IMR-90 (cell line): ENCODE results near the gene TUBGCP6. TPM values are rescaled to one million over a fixed set of nuclear protein-coding genes. Genes with fewer than 3 reads are reported as not detected.
A peak's percentile ranks its signal among the peaks of the same experiment; 100 is the strongest.

Source experiments
- ATAC-seq: fragments of 200-7000 bp; cut with Tn5 transposase; 2 replicates; pipeline ENCODE4 v1.9.1; 2020; ENCODE audit warnings: low read depth, mild to moderate bottlenecking, moderate library complexity
- BruUV-seq: library from RNA; stranded (reverse); fragments of 400-500 nt; replicated peaks from 2 replicates; lab custom pipeline; 2021; lab: Mats Ljungman, UMichigan
- CTCF ChIA-PET: fragments of 300-600 bp; formaldehyde crosslinking; extraction: SDS; loops from one replicate; lab custom pipeline; 2021; ENCODE audit warnings: antibody characterized with exemption; lab: Yijun Ruan, JAX
- POLR2A ChIA-PET: fragments of 300-600 bp; sonication (Branson Sonifier 250); formaldehyde crosslinking; loops from one replicate; lab custom pipeline; 2022; ENCODE audit warnings: antibody characterized with exemption; ENCODE audit not compliant: unreplicated experiment; lab: Charles Lee
- DNase-seq: peaks from one replicate; pipeline ENCODE4 v3.0.0; 2013
- H2AFZ ChIP-seq: replicated peaks from 2 replicates; pipeline ENCODE3; 2013; ENCODE audit warnings: low read length, mild to moderate bottlenecking; ENCODE audit not compliant: poor library complexity
- H2AK5ac ChIP-seq: 2 replicates; pipeline ENCODE4 v1.6.1; 2013; ENCODE audit warnings: low read depth, low read length, inconsistent platforms
- H2AK9ac ChIP-seq: replicated peaks from 2 replicates; pipeline ENCODE3; 2013; ENCODE audit warnings: mild to moderate bottlenecking, low read depth, low read length, moderate library complexity; ENCODE audit not compliant: poor library complexity
- H2BK120ac ChIP-seq: 2 replicates; pipeline ENCODE4 v1.6.1; 2013; ENCODE audit warnings: low read depth, low read length, inconsistent platforms
- H2BK15ac ChIP-seq: 3 replicates; pipeline ENCODE4 v1.6.1; 2013; ENCODE audit warnings: low read depth, low read length, inconsistent platforms
- H2BK20ac ChIP-seq: 2 replicates; pipeline ENCODE4 v1.6.1; 2013; ENCODE audit warnings: low read depth, mild to moderate bottlenecking, inconsistent platforms, low read length, moderate library complexity
- H2BK5ac ChIP-seq: 2 replicates; pipeline ENCODE4 v1.6.1; 2013; ENCODE audit warnings: mild to moderate bottlenecking, low read depth, low read length, inconsistent platforms; ENCODE audit not compliant: poor library complexity, severe bottlenecking
- H3K14ac ChIP-seq: replicated peaks from 2 replicates; pipeline ENCODE4 v1.6.1; 2013; ENCODE audit warnings: low read depth, low read length, inconsistent platforms
- H3K18ac ChIP-seq: 2 replicates; pipeline ENCODE4 v1.6.1; 2013; ENCODE audit warnings: low read depth, low read length, control low read depth
- H3K23ac ChIP-seq: 2 replicates; pipeline ENCODE4 v1.6.1; 2013; ENCODE audit warnings: low read depth, low read length, inconsistent platforms
- H3K27ac ChIP-seq: 2 replicates; pipeline ENCODE4 v1.5.1; 2013; ENCODE audit warnings: mild to moderate bottlenecking, control low read depth, low read length; ENCODE audit not compliant: insufficient read depth
- H3K27me3 ChIP-seq: 2 replicates; pipeline ENCODE4 v1.6.1; 2013; ENCODE audit warnings: low read length; ENCODE audit not compliant: control insufficient read depth, insufficient read depth
- H3K36me3 ChIP-seq: 2 replicates; pipeline ENCODE4 v1.6.1; 2013; ENCODE audit warnings: low read length, mixed read lengths; ENCODE audit not compliant: control insufficient read depth, insufficient read depth
- H3K4ac ChIP-seq: 2 replicates; pipeline ENCODE4 v1.6.1; 2013; ENCODE audit warnings: low read depth, low read length, inconsistent platforms
- H3K4me1 ChIP-seq: 2 replicates; pipeline ENCODE4 v1.6.1; 2013; ENCODE audit warnings: low read length, mixed read lengths; ENCODE audit not compliant: control insufficient read depth, insufficient read depth
- H3K4me2 ChIP-seq: 2 replicates; pipeline ENCODE4 v1.6.1; 2013; ENCODE audit warnings: low read depth, mild to moderate bottlenecking, control low read depth, low read length, moderate library complexity
- H3K4me3 ChIP-seq: 2 replicates; pipeline ENCODE4 v1.5.1; 2013; ENCODE audit warnings: low read depth, mild to moderate bottlenecking, control low read depth, low read length, moderate library complexity; ENCODE audit not compliant: insufficient read depth
- H3K56ac ChIP-seq: 2 replicates; pipeline ENCODE4 v1.6.1; 2013; ENCODE audit warnings: low read length, inconsistent platforms; ENCODE audit not compliant: insufficient read depth; ENCODE audit errors: extremely low read depth
- H3K79me1 ChIP-seq, 2 experiments: 2 replicates each; pipeline ENCODE4 v1.6.1; 2013; ENCODE audit warnings: low read length in 2 of 2, inconsistent platforms in 1 of 2, low read depth in 1 of 2
- H3K9ac ChIP-seq: 2 replicates; pipeline ENCODE4 v1.6.1; 2013; ENCODE audit warnings: low read depth, low read length, control low read depth
- H3K9me1 ChIP-seq: 2 replicates; pipeline ENCODE4 v1.6.1; 2013; ENCODE audit warnings: low read length, inconsistent platforms; ENCODE audit not compliant: insufficient read depth
- H3K9me3 ChIP-seq: 2 replicates; pipeline ENCODE4 v1.6.1; 2013; ENCODE audit warnings: low read length; ENCODE audit not compliant: control insufficient read depth, insufficient read depth
- H4K20me1 ChIP-seq: 2 replicates; pipeline ENCODE4 v1.6.1; 2013; ENCODE audit warnings: low read length, inconsistent platforms; ENCODE audit not compliant: insufficient read depth
- H4K5ac ChIP-seq: 2 replicates; pipeline ENCODE4 v1.6.1; 2013; ENCODE audit warnings: mild to moderate bottlenecking, low read depth, low read length, control low read depth
- H4K8ac ChIP-seq, 2 experiments: 2 replicates each; pipeline ENCODE4 v1.6.1; 2013; ENCODE audit warnings: low read depth in 2 of 2, low read length in 2 of 2, control low read depth in 1 of 2, inconsistent platforms in 1 of 2
- H4K91ac ChIP-seq: 2 replicates; pipeline ENCODE4 v1.6.1; 2013; ENCODE audit warnings: low read depth, low read length, inconsistent platforms; ENCODE audit not compliant: insufficient read depth
- BHLHE40 ChIP-seq: fragments of 150-350 bp; IDR thresholded peaks from 2 replicates; pipeline ENCODE4 v1.6.1; 2016; ENCODE audit warnings: mild to moderate bottlenecking, low read depth, low read length
- CEBPB ChIP-seq: IDR thresholded peaks from 2 replicates; pipeline ENCODE4 v1.6.1; 2012; ENCODE audit warnings: low read depth, low read length, improper control_type of control experiment
- CHD1 ChIP-seq: IDR thresholded peaks from 2 replicates; pipeline ENCODE4 v1.6.1; 2012; ENCODE audit warnings: low read depth, low read length, improper control_type of control experiment
- FOS ChIP-seq: fragments of 150-350 bp; IDR thresholded peaks from 2 replicates; pipeline ENCODE4 v1.6.1; 2016; ENCODE audit warnings: low read depth, low read length
- MAFK ChIP-seq: IDR thresholded peaks from 2 replicates; pipeline ENCODE4 v1.6.1; 2012; ENCODE audit warnings: low read depth, low read length, improper control_type of control experiment
- MXI1 ChIP-seq: IDR thresholded peaks from 2 replicates; pipeline ENCODE4 v1.6.1; 2012; ENCODE audit warnings: low read depth, mild to moderate bottlenecking, low read length, moderate library complexity, borderline replicate concordance
- NFE2L2 ChIP-seq: fragments of 150-350 bp; IDR thresholded peaks from 2 replicates; pipeline ENCODE4 v1.6.1; 2016; ENCODE audit warnings: low read depth, mild to moderate bottlenecking, low read length
- POLR2A ChIP-seq: IDR thresholded peaks from 2 replicates; pipeline ENCODE4 v1.6.1; 2012; ENCODE audit warnings: mild to moderate bottlenecking, low read depth, low read length
- RAD21 ChIP-seq: IDR thresholded peaks from 2 replicates; pipeline ENCODE4 v1.6.1; 2012; ENCODE audit warnings: low read length, improper control_type of control experiment
- RFX5 ChIP-seq: IDR thresholded peaks from 2 replicates; pipeline ENCODE4 v1.8.0; 2012; ENCODE audit warnings: low read depth, mild to moderate bottlenecking, low read length, moderate library complexity
- SMC3 ChIP-seq: fragments of 150-350 bp; IDR thresholded peaks from 2 replicates; pipeline ENCODE4 v1.6.1; 2016; ENCODE audit warnings: low read depth, mild to moderate bottlenecking, antibody characterized with exemption, low read length, moderate library complexity
- WGBS, 2 experiments: methylation state at CpG; one replicate each; pipeline versions ENCODE4 v1.1.5 to v1.1.7; 2013; ENCODE audit warnings: missing lambda C conversion rate in 2 of 2; ENCODE audit not compliant: insufficient read length in 1 of 2; ENCODE audit errors: extremely low coverage in 2 of 2; 5-methylcytosine and 5-hydroxymethylcytosine counted together
- dilution Hi-C: fragments of 300-500 bp; cut with HindIII; formaldehyde crosslinking; loops from one replicate; pipeline ENCODE4 v1.14.3; 2018; ENCODE audit warnings: low sequenced_read_pairs; ENCODE audit not compliant: unreplicated experiment
- in situ Hi-C: fragments of 300-500 bp; cut with MboI; formaldehyde crosslinking; loops from 3 replicates; pipeline ENCODE4 v1.14.3; 2019; ENCODE audit warnings: low sequenced_read_pairs, inconsistent platforms, mixed read lengths
- intact Hi-C: fragments of 100-400 bp; cut with micrococcal nuclease; formaldehyde crosslinking; loops from 2 replicates; pipeline ENCODE4 v1.10.0; 2022
- polyA plus RNA-seq, 3 experiments: library from polyadenylated mRNA; depleted of rRNA; stranded (reverse); fragments of >200 nt; gene quantifications; 2 replicates each; pipeline ENCODE4 v1.2.3, GENCODE V29; 2012; ENCODE audit warnings: low replicate concordance in 1 of 3
- total RNA-seq: library from RNA; depleted of rRNA; stranded (reverse); fragments of >200 nt; gene quantifications from 2 replicates; pipeline ENCODE4 v1.2.3, GENCODE V29; 2012
- TF ChIP-seq, protein P1 (sequence below): fragments of 150-350 bp; IDR thresholded peaks from 2 replicates; pipeline ENCODE4 v1.6.1; 2017; ENCODE audit warnings: mild to moderate bottlenecking, antibody characterized with exemption, low read length, low read depth
- TF ChIP-seq, protein P2 (sequence below): fragments of 150-350 bp; IDR thresholded peaks from 2 replicates; pipeline ENCODE4 v1.6.1; 2016; ENCODE audit warnings: low read depth, mild to moderate bottlenecking, low read length, moderate library complexity, borderline replicate concordance
- TF ChIP-seq, protein P3 (sequence below): conservative IDR thresholded peaks from 2 replicates; pipeline ENCODE4 v1.5.1; 2012; ENCODE audit warnings: mild to moderate bottlenecking, low read depth, low read length, improper control_type of control experiment

The TUBGCP6 gene
- total and polyA plus RNA-seq, 2 of the 4 experiments (the other 2 are of a cell fraction): 10.8 to 28.6 TPM

DNA sequence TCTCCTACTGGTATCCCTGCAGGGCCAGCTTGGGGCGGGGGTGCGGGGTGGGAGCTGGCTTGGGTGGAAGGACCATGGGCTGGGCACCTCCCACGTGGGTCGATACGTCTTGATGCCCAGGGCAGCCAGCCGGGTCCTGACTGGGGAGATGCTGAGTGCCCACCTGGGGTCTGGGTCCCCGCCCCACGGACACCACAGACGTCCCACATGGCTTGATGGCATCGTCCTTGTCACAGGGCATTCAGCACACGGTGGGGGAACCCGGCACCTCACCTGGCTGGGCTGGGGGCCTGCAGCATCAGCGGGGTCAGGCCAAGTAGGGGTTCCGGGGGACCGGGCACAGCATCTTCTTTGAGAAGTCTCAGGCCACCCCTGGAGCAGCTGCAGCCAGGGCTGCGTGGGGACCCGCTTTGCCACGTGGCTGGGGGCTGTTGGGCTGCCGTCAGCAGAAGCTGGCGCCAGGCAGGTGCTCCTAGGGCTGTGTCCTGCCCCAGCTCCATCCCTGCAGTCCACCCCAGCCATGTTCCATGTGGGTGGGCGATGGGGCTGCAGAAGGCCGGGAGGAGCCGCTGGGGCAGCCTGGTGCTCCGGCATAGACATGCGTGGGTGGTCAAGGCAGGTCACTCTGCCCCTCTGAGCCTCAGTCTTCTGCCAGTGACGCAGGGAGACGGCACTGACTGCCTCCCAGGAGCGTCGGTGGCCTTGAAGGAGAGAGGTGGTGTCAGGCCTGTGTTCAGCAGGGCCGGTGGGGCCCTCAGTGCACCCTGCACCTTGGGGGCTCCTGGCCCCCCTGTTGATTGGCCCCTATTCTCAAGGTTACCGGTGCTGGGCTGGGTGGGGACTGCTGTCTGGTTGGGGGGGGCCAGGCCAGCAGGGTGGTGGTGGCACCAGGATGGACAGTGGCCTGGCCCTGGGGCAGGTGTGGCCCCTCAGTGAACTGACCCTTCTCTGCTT is 35.6 kb downstream of the TUBGCP6 start:
- in situ Hi-C loops (loop anchor here (25.0 kb wide), 1 partner anchor 397 kb away; no protein-coding TSS in a partner anchor), dilution Hi-C loops (no loop called here), intact Hi-C loops (loop anchor here (1.0 to 10.0 kb wide), 3 partner anchors 63 to 278 kb away; no protein-coding TSS in a partner anchor)
- Histone ChIP-seq H3K36me3 (peaks cover 45% of the 10 kb centered on the region), H2AFZ (peak overlapping the region; percentile 63), H3K27ac (no peak overlapping the region), H3K4ac (no peak overlapping the region), H3K14ac (no peak overlapping the region), H3K4me1 (no peaks in the 10 kb centered on the region), H4K8ac (no peak overlapping the region), H4K20me1 (peaks cover 52% of the 10 kb centered on the region), H2BK5ac (no peak overlapping the region), H3K9me1 (no peaks in the 10 kb centered on the region; the same call in 1 of the 2 replicates), H3K23ac (no peak overlapping the region), H2BK15ac (no peak overlapping the region), H3K4me2 (no peak overlapping the region), H2BK120ac (no peak overlapping the region), H3K9ac (no peak overlapping the region), H4K5ac (no peak overlapping the region), H4K91ac (no peak overlapping the region), H3K27me3 (no peaks in the 10 kb centered on the region), H3K4me3 (no peak overlapping the region), H3K9me3 (no peaks in the 10 kb centered on the region), H2AK9ac (no peak overlapping the region), H2BK20ac (no peak overlapping the region), H3K18ac (no peak overlapping the region), H3K79me1 (peaks cover 17 to 75% of the 10 kb centered on the region in 2 experiments), H2AK5ac (no peak overlapping the region), H3K56ac (no peak overlapping the region)
- peak; percentile 6 for ATAC-seq
- CTCF ChIA-PET: no interaction called here
- no peak for DNase-seq
- 86% methylated on average over 24 of the region's 31 CpGs; no CpG with 5 or more reads in 1 of the 2 experiments for WGBS, 2 experiments
- BruUV-seq: no TSS peak
- POLR2A ChIA-PET: no interaction called here
- no peak for TF ChIP-seq BHLHE40
- TF ChIP-seq CHD1: no peak
- TF ChIP-seq SMC3: no peak
- TF ChIP-seq RFX5: no peak
- no peak for TF ChIP-seq MXI1
- TF ChIP-seq, protein P1, sequence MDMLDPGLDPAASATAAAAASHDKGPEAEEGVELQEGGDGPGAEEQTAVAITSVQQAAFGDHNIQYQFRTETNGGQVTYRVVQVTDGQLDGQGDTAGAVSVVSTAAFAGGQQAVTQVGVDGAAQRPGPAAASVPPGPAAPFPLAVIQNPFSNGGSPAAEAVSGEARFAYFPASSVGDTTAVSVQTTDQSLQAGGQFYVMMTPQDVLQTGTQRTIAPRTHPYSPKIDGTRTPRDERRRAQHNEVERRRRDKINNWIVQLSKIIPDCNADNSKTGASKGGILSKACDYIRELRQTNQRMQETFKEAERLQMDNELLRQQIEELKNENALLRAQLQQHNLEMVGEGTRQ: no peak
- no peak for TF ChIP-seq FOS
- TF ChIP-seq, protein P2, sequence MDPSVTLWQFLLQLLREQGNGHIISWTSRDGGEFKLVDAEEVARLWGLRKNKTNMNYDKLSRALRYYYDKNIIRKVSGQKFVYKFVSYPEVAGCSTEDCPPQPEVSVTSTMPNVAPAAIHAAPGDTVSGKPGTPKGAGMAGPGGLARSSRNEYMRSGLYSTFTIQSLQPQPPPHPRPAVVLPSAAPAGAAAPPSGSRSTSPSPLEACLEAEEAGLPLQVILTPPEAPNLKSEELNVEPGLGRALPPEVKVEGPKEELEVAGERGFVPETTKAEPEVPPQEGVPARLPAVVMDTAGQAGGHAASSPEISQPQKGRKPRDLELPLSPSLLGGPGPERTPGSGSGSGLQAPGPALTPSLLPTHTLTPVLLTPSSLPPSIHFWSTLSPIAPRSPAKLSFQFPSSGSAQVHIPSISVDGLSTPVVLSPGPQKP: no peak
- no peak for TF ChIP-seq POLR2A
- no peak for TF ChIP-seq RAD21
- no peak for TF ChIP-seq MAFK
- TF ChIP-seq, protein P3, sequence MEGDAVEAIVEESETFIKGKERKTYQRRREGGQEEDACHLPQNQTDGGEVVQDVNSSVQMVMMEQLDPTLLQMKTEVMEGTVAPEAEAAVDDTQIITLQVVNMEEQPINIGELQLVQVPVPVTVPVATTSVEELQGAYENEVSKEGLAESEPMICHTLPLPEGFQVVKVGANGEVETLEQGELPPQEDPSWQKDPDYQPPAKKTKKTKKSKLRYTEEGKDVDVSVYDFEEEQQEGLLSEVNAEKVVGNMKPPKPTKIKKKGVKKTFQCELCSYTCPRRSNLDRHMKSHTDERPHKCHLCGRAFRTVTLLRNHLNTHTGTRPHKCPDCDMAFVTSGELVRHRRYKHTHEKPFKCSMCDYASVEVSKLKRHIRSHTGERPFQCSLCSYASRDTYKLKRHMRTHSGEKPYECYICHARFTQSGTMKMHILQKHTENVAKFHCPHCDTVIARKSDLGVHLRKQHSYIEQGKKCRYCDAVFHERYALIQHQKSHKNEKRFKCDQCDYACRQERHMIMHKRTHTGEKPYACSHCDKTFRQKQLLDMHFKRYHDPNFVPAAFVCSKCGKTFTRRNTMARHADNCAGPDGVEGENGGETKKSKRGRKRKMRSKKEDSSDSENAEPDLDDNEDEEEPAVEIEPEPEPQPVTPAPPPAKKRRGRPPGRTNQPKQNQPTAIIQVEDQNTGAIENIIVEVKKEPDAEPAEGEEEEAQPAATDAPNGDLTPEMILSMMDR: no peak
- no peak for TF ChIP-seq CEBPB
- TF ChIP-seq NFE2L2: no peak
